ENCODE data around the gene GIT1. TPM values are rescaled to one million over a fixed set of nuclear protein-coding genes. Genes with fewer than 3 reads are reported as not detected.

GIT1 gene
- total and polyA plus RNA-seq, 2 donors (not counting 1 experiment from before 2014, with no cell fraction given), result 12.4 to 20.1 TPM

DNA sequence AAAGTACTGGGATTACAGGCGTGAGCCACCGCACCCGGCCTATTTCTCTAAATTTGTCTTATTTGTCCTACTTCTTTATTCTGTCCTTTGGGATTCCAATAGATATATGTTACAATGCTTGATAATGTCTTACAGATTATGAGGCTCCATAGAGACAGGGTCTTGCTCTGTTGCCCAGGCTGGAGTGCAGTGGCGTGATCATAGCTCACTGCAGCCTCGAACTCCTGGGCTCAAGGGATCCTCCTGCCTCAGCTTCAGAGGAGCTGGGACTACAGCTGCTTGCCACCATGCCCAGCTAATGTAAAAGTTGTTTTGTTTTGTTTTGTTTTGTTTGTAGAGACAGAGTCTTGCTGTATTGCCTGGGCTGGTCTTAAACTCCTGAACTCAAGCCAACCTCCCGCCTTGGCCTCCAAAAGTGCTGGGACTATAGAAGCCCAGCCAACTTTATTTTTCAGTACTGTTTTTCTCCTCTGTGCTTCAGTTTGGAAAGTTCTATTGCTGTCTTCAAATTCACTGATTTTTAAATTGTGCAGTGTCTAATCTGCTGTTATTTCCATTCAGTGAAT is 13.7 kb upstream of the GIT1 start:
- TF ChIP-seq EZH2 (IDR thresholded peaks at IDR 0.05; ENCODE audit: low read length, missing control alignments), result no peak
- TF ChIP-seq, protein P1, sequence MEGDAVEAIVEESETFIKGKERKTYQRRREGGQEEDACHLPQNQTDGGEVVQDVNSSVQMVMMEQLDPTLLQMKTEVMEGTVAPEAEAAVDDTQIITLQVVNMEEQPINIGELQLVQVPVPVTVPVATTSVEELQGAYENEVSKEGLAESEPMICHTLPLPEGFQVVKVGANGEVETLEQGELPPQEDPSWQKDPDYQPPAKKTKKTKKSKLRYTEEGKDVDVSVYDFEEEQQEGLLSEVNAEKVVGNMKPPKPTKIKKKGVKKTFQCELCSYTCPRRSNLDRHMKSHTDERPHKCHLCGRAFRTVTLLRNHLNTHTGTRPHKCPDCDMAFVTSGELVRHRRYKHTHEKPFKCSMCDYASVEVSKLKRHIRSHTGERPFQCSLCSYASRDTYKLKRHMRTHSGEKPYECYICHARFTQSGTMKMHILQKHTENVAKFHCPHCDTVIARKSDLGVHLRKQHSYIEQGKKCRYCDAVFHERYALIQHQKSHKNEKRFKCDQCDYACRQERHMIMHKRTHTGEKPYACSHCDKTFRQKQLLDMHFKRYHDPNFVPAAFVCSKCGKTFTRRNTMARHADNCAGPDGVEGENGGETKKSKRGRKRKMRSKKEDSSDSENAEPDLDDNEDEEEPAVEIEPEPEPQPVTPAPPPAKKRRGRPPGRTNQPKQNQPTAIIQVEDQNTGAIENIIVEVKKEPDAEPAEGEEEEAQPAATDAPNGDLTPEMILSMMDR (conservative IDR thresholded peaks at IDR 0.05 in 1 of 2, IDR thresholded peaks at IDR 0.05 in 1 of 2; ENCODE audit: low read depth in 1 of 2, low read length in 2 of 2), result no peak

DNA sequence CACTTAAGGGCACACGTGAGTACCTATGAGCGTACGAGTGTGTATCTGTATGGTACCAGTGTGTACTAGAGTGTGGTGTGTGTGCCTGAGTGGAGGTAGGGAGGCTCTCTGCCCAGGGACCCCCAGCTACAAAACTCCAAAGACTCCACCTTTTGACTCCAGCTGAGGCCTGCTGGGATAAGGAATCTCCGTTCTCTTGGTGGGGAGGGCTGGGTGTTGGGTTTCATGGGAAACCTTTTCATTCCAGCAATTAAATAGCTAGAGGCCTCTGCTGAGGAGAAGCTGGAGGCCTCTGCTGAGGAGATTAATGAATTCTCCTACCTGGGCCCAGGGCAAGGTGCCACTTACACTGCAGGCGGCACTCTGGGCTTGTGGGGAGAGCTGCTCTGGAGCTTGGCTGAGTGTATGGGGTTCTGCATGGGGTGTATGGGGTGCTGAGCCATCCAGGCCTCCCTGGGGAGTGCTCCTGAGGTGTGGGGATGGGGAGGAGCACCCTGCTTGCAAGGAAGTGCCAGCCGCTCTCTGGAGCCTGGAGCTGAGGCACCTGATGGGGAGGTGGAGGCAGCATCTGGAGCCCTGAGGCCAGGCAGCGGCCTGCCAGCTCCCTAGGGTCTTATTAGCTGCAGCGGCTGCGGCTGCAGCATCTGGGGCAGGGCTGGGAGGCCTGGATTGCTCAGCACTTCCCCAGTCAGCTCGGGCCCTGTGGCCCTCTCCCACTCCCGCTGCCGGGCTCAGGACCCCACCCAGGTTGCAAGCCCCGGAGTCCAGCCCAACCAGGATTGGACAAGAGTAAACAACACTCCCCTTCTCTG is 8.1 kb upstream of the GIT1 start:
- Histone ChIP-seq H3K4me1 (ENCODE audit: control insufficient read depth, extremely low read depth, insufficient read depth, low read length) (peaks cover 2% of the 10 kb centered on the region), H3K9me3 (ENCODE audit: control insufficient read depth, insufficient read depth, low read depth, low read length) (no peaks in the 10 kb centered on the region), H4K20me1 (ENCODE audit: control insufficient read depth, extremely low read depth, insufficient read depth, low read length) (no peaks in the 10 kb centered on the region), H3K79me2 (ENCODE audit: control insufficient read depth, insufficient read depth, low read length) (no peaks in the 10 kb centered on the region), H3K4me2 (ENCODE audit: extremely low read depth, insufficient read depth, low read length) (no peak overlapping the region), H2AFZ (ENCODE audit: low read length) (no peak overlapping the region), H3K36me3 (ENCODE audit: control insufficient read depth, insufficient read depth, low read length) (no peaks in the 10 kb centered on the region), H3K9ac (ENCODE audit: insufficient read depth, low read length) (no peak overlapping the region), H3K27ac (ENCODE audit: insufficient read depth, low read length) (no peak overlapping the region), H3K27me3 (ENCODE audit: control insufficient read depth, insufficient read depth, low read length) (no peaks in the 10 kb centered on the region), H3K4me3 (replicated peaks in 1 of 4; ENCODE audit: control extremely low read depth in 1 of 4, insufficient read depth in 1 of 4, low read depth in 3 of 4, low read length in 4 of 4) (no peak overlapping the region)
- no peak for DNase-seq (ENCODE audit: low read depth in 2 of 2)
- TF ChIP-seq, protein P1 (conservative IDR thresholded peaks at IDR 0.05 in 1 of 2, IDR thresholded peaks at IDR 0.05 in 1 of 2; ENCODE audit: low read depth in 1 of 2, low read length in 2 of 2), result no peak
- no peak for TF ChIP-seq EZH2 (IDR thresholded peaks at IDR 0.05; ENCODE audit: low read length, missing control alignments)

More for the DNA sequence above, 13.7 kb upstream of the GIT1 start:
- Histone ChIP-seq H3K9me3 (ENCODE audit: control insufficient read depth, insufficient read depth, low read depth, low read length) (no peaks in the 10 kb centered on the region), H3K27ac (ENCODE audit: insufficient read depth, low read length) (no peak overlapping the region), H2AFZ (ENCODE audit: low read length) (no peak overlapping the region), H3K27me3 (ENCODE audit: control insufficient read depth, insufficient read depth, low read length) (no peaks in the 10 kb centered on the region), H3K4me1 (ENCODE audit: control insufficient read depth, extremely low read depth, insufficient read depth, low read length) (no peaks in the 10 kb centered on the region), H3K4me2 (ENCODE audit: extremely low read depth, insufficient read depth, low read length) (no peak overlapping the region), H4K20me1 (ENCODE audit: control insufficient read depth, extremely low read depth, insufficient read depth, low read length) (no peaks in the 10 kb centered on the region), H3K36me3 (ENCODE audit: control insufficient read depth, insufficient read depth, low read length) (no peaks in the 10 kb centered on the region), H3K9ac (ENCODE audit: insufficient read depth, low read length) (no peak overlapping the region), H3K4me3 (replicated peaks in 1 of 4; ENCODE audit: control extremely low read depth in 1 of 4, insufficient read depth in 1 of 4, low read depth in 3 of 4, low read length in 4 of 4) (no peak overlapping the region), H3K79me2 (ENCODE audit: control insufficient read depth, insufficient read depth, low read length) (no peaks in the 10 kb centered on the region)
- DNase-seq (ENCODE audit: low read depth in 2 of 2), result no peak

DNA sequence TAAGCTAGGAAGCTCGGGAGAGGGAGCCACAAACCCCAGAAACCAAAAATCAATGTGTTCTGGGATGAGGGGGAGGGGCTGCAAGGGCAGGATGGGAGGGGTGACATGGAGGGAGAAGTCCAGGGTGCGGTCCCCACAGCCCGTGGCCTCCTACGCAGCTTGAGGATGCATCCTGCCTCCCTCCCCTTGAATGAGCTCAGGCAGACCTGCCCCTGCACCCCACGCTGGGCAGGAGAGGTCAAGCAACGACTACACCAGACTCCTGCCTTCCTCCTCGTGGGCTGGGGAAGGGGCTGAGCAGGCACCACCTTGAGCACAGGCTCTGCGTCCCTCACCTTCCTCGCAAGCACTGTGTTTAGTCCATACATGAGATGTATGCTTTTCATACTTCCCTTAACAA is 7.4 kb upstream of the GIT1 start:
- no peaks in the 10 kb centered on the region for H3K9me3 ChIP-seq (ENCODE audit: control insufficient read depth, insufficient read depth, low read depth, low read length)
- H3K4me3 ChIP-seq (replicated peaks in 1 of 4; ENCODE audit: control extremely low read depth in 1 of 4, insufficient read depth in 1 of 4, low read depth in 3 of 4, low read length in 4 of 4), result no peak overlapping the region
- no peaks in the 10 kb centered on the region for H3K79me2 ChIP-seq (ENCODE audit: control insufficient read depth, insufficient read depth, low read length)
- TF ChIP-seq, protein P1 (conservative IDR thresholded peaks at IDR 0.05 in 1 of 2, IDR thresholded peaks at IDR 0.05 in 1 of 2; ENCODE audit: low read depth in 1 of 2, low read length in 2 of 2), result no peak
- no peak for TF ChIP-seq EZH2 (IDR thresholded peaks at IDR 0.05; ENCODE audit: low read length, missing control alignments)
- no peak overlapping the region for H3K4me2 ChIP-seq (ENCODE audit: extremely low read depth, insufficient read depth, low read length)
- no peak for DNase-seq (ENCODE audit: low read depth in 2 of 2)
- peaks cover 9% of the 10 kb centered on the region for H3K4me1 ChIP-seq (ENCODE audit: control insufficient read depth, extremely low read depth, insufficient read depth, low read length)
- no peaks in the 10 kb centered on the region for H3K36me3 ChIP-seq (ENCODE audit: control insufficient read depth, insufficient read depth, low read length)
- H4K20me1 ChIP-seq (ENCODE audit: control insufficient read depth, extremely low read depth, insufficient read depth, low read length), result no peaks in the 10 kb centered on the region
- H2AFZ ChIP-seq (ENCODE audit: low read length), result no peak overlapping the region
- H3K27me3 ChIP-seq (ENCODE audit: control insufficient read depth, insufficient read depth, low read length), result no peaks in the 10 kb centered on the region
- H3K9ac ChIP-seq (ENCODE audit: insufficient read depth, low read length), result no peak overlapping the region
- no peak overlapping the region for H3K27ac ChIP-seq (ENCODE audit: insufficient read depth, low read length)

Measured in fibroblast of lung (primary cell).